Measurements from ENCODE around the gene CAVIN2.
"Not testable (repeated sequence)": the region's sequence is repeated elsewhere in the genome, so short reads cannot be mapped to it uniquely, and the experiment has no call there.

Gene CAVIN2

GRCh38 chr2:191786694-191787093, 60.2 kb downstream of the CAVIN2 start:
- no peak overlapping the region for H3K4me3 ChIP-seq (ENCODE audit: low read depth, low read length)
- TF ChIP-seq MAX (IDR thresholded peaks at IDR 0.05; ENCODE audit: low read depth, low read length) (no peak), POLR2A (IDR thresholded peaks at IDR 0.05; ENCODE audit: extremely low read depth, insufficient read length) (no peak)
- no peak for DNase-seq (ENCODE audit: low read depth)

- not testable (repeated sequence) for DNase-seq (ENCODE audit: low read depth); H3K4me3 ChIP-seq (ENCODE audit: low read depth, low read length)
Measured at GRCh38 chr2:191785651-191786050, 61.2 kb downstream of the CAVIN2 start.

All from NB4 (cell line).